Measurements from ENCODE around the gene TMEM244. TPM values are rescaled to one million over a fixed set of nuclear protein-coding genes. Genes with fewer than 3 reads are reported as not detected.
A peak's percentile ranks its signal among the peaks of the same experiment; 100 is the strongest.
"Not testable (repeated sequence)": the region's sequence is repeated elsewhere in the genome, so short reads cannot be mapped to it uniquely, and the experiment has no call there.

Gene TMEM244
- total and polyA plus RNA-seq, 4 experiments from 2014 or later = 0.87 to 1.2 (median 1.1) TPM; not detected in 1

DNA sequence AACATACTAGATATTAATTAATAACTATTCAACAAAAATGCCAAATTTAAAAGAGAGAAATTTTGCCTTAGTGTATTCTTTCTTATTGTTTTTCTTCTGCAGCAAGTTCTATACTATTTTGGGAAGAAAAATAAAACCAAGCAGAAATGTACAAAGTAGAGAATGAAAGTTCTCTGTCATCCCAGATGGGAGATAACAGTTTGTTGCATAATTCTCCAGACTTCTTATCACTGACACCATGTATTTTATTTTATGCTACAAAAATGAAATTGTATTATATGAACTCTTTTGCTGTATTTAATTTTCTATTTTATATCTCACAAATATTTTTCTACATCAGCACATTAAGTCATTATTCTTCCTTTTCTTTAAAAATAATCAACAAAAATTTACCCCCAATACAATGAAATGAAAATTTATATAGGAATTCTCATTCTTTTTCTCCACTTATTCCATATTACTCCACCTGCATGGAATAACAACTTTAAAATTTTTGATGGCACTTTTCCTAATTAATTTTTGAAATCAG is 18.2 kb downstream of the TMEM244 start:
- H3K4me3 ChIP-seq (ENCODE audit: low read length in 2 of 2) = no peak overlapping the region
- POLR2A ChIA-PET (ENCODE audit: partially characterized antibody) = no interaction called here
- no peaks in the 10 kb centered on the region for H3K4me1 ChIP-seq (ENCODE audit: insufficient read depth, low read length)
- Mint-ChIP-seq H3K36me3 (peaks cover 0 to 6% of the 10 kb centered on the region in 2 donors), H3K4me3 (no peak overlapping the region), H3K4me1 (no peaks in the 10 kb centered on the region), H3K27me3 (peaks cover 0 to 3% of the 10 kb centered on the region in 2 donors), H3K27ac (no peak overlapping the region), H3K9me3 (peaks cover 0 to 8% (median under 1%) of the 10 kb centered on the region in 8 donors)
- no peak for DNase-seq
- intact Hi-C loops (cut with micrococcal nuclease) = no loop called here
- no peak overlapping the region for H3K27ac ChIP-seq (ENCODE audit: low read depth, low read length)
- H3K9me3 ChIP-seq (ENCODE audit: control insufficient read depth in 1 of 2, low read length in 2 of 2) = no peaks in the 10 kb centered on the region
- no peaks in the 10 kb centered on the region for H3K27me3 ChIP-seq (ENCODE audit: insufficient read depth, low read length)
- CTCF ChIA-PET (ENCODE audit: partially characterized antibody) = no interaction called here
- H3K36me3 ChIP-seq (ENCODE audit: insufficient read depth, low read length) = no peaks in the 10 kb centered on the region

DNA sequence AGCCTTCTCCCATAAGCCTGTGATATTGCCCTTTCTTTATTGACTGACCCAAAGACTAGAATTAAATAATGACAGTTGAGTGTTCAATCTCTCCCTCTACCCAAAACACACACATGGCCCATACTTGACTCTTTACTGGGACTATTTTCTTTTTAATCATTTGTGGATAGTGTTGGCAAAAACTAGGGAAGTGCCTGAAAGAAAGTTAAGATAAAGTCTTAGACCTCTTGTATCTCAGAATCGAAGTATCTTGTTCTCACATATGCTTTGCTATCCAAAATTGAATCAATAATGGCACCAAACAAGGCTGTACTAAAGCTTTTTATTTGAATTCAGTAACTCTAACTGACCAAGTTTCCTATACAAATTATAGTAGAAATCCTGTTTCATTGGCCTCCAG is 19.0 kb downstream of the TMEM244 start:
- no peak for DNase-seq
- Mint-ChIP-seq H3K4me1 (no peaks in the 10 kb centered on the region), H3K9me3 (peaks cover 0 to 15% (median 4%) of the 10 kb centered on the region in 8 donors), H3K27ac (no peak overlapping the region), H3K36me3 (peaks cover 0 to 4% of the 10 kb centered on the region in 2 donors), H3K27me3 (peaks cover 0 to 3% of the 10 kb centered on the region in 2 donors), H3K4me3 (no peak overlapping the region)
- ChIA-PET POLR2A (ENCODE audit: partially characterized antibody) (no interaction called here), CTCF (ENCODE audit: partially characterized antibody) (no interaction called here)
- Histone ChIP-seq H3K4me1 (ENCODE audit: insufficient read depth, low read length) (no peaks in the 10 kb centered on the region), H3K9me3 (ENCODE audit: control insufficient read depth in 1 of 2, low read length in 2 of 2) (no peaks in the 10 kb centered on the region), H3K27me3 (ENCODE audit: insufficient read depth, low read length) (no peaks in the 10 kb centered on the region), H3K27ac (ENCODE audit: low read depth, low read length) (no peak overlapping the region), H3K4me3 (ENCODE audit: low read length in 2 of 2) (no peak overlapping the region), H3K36me3 (ENCODE audit: insufficient read depth, low read length) (no peaks in the 10 kb centered on the region)
- intact Hi-C loops (cut with micrococcal nuclease) = no loop called here

DNA sequence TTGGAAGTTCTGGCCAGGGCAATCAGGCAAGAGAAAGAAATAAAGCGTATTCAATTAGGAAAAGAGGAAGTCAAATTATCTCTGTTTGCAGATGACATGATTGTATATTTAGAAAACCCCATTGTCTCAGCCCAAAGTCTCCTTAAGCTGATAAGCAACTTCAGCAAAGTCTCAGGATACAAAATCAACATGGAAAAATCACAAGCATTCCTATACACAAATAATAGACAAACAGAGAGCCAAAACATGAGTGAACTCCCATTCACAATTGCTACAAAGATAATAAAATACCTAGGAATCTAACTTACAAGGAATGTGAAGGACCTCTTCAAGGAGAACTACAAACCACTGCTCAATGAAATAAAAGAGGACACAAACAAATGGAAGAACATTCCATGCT is 21.6 kb downstream of the TMEM244 start:
- H3K9me3 ChIP-seq (ENCODE audit: control insufficient read depth in 1 of 2, low read length in 2 of 2); POLR2A ChIA-PET (ENCODE audit: partially characterized antibody); DNase-seq; H3K4me1 ChIP-seq (ENCODE audit: insufficient read depth, low read length); H3K36me3 Mint-ChIP-seq; CTCF ChIA-PET (ENCODE audit: partially characterized antibody); H3K4me3 ChIP-seq (ENCODE audit: low read length in 2 of 2); intact Hi-C loops (cut with micrococcal nuclease); H3K36me3 ChIP-seq (ENCODE audit: insufficient read depth, low read length); H3K27ac ChIP-seq (ENCODE audit: low read depth, low read length); H3K27ac Mint-ChIP-seq; H3K27me3 Mint-ChIP-seq; H3K4me1 Mint-ChIP-seq; H3K27me3 ChIP-seq (ENCODE audit: insufficient read depth, low read length); H3K4me3 Mint-ChIP-seq: not testable (repeated sequence)
- peaks cover 0 to 15% (median 7%) of the 10 kb centered on the region in 8 donors for H3K9me3 Mint-ChIP-seq

DNA sequence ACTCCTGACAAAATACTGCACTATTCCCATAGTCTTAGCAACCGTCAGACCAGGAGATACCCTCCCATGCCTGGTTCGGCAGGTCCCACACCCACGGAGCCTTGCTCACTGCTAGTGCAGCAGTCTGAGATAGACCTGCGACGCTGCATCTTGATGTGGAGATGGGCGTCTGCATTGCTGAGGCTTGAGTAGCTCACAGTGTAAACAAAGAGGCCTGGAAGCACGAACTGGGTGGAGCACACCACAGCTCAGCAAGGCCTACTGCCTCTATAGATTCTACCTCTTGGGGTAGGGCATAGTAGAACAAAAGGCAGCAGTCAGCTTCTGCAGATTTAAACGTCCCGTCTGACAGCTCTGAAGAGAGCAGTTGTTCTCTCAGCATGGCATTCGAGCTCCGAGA is 25.4 kb downstream of the TMEM244 start:
- Histone ChIP-seq H3K9me3 (ENCODE audit: control insufficient read depth in 1 of 2, low read length in 2 of 2) (no peaks in the 10 kb centered on the region), H3K27me3 (ENCODE audit: insufficient read depth, low read length) (no peaks in the 10 kb centered on the region), H3K36me3 (ENCODE audit: insufficient read depth, low read length) (no peaks in the 10 kb centered on the region), H3K4me3 (ENCODE audit: low read length in 2 of 2) (no peak overlapping the region), H3K27ac (ENCODE audit: low read depth, low read length) (no peak overlapping the region), H3K4me1 (ENCODE audit: insufficient read depth, low read length) (no peaks in the 10 kb centered on the region)
- Mint-ChIP-seq H3K27me3 (peaks cover 3% of the 10 kb centered on the region in 2 donors), H3K27ac (no peak overlapping the region), H3K4me1 (peaks cover 0 to 4% (median 1%) of the 10 kb centered on the region in 4 donors), H3K9me3 (peaks cover 0 to 15% (median 7%) of the 10 kb centered on the region in 8 donors), H3K36me3 (peaks cover 0 to 4% of the 10 kb centered on the region in 2 donors), H3K4me3 (no peak overlapping the region)
- intact Hi-C loops (cut with micrococcal nuclease) = no loop called here
- ChIA-PET POLR2A (ENCODE audit: partially characterized antibody) (no interaction called here), CTCF (ENCODE audit: partially characterized antibody) (no interaction called here)
- peak in 1 of 5 donors; percentile 21 for DNase-seq

DNA sequence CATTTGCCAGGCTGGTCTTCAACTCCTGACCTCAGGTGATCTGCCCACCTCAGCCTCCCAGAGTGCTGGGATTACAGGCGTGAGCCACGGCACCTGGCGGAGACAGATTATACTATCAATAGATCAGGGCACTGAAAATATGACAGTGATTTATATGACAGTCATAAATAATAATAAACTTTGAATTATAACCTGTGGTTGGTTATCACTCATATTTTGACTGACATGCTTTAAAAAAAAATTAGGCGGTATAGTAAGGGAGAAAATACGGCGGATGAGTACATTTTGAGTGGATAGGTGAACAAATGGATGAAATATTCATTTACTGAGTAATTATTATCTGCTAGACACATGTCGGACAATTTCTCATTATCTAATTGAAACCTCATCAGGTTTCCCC is 28.8 kb downstream of the TMEM244 start:
- H3K27me3 ChIP-seq (ENCODE audit: insufficient read depth, low read length) = no peaks in the 10 kb centered on the region
- H3K4me1 ChIP-seq (ENCODE audit: insufficient read depth, low read length) = no peaks in the 10 kb centered on the region
- Mint-ChIP-seq H3K36me3 (no peaks in the 10 kb centered on the region), H3K27me3 (peaks cover 0 to 3% of the 10 kb centered on the region in 2 donors), H3K4me3 (no peak overlapping the region), H3K9me3 (peaks cover 0 to 8% (median 4%) of the 10 kb centered on the region in 8 donors), H3K27ac (no peak overlapping the region), H3K4me1 (peaks cover 0 to 4% (median 1%) of the 10 kb centered on the region in 4 donors)
- DNase-seq = no peak
- H3K4me3 ChIP-seq (ENCODE audit: low read length in 2 of 2) = no peak overlapping the region
- CTCF ChIA-PET (ENCODE audit: partially characterized antibody) = interaction anchor here (0.7 kb wide), 1 partner anchor 118 kb away, joined by 3 read pairs; no protein-coding TSS in a partner anchor
- no peak overlapping the region for H3K27ac ChIP-seq (ENCODE audit: low read depth, low read length)
- H3K9me3 ChIP-seq (ENCODE audit: control insufficient read depth in 1 of 2, low read length in 2 of 2) = no peaks in the 10 kb centered on the region
- intact Hi-C loops (cut with micrococcal nuclease) = no loop called here
- POLR2A ChIA-PET (ENCODE audit: partially characterized antibody) = no interaction called here
- no peaks in the 10 kb centered on the region for H3K36me3 ChIP-seq (ENCODE audit: insufficient read depth, low read length)

DNA sequence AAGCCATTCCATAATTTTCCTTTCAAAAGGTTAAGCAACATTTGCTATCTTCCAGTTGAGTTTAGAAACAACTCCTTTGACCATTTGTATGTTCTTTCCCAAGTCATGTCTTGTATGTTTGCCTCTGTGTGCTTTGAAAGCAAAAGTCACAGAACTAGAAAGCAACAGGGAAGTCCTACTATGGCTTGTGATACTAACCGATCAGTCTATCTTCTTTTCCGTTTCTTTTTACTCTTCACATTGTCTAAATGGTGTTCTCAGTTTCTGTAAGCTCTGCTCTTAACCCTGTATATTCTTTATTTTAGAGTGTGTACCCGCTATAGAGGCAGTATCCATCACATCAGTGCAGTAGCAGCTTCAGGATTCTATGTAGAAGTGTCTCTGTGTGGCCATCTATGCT is 32.9 kb downstream of the TMEM244 start:
- H3K4me1 Mint-ChIP-seq = peaks cover 0 to 2% (median under 1%) of the 10 kb centered on the region in 4 donors
- H3K27me3 Mint-ChIP-seq = peaks cover 0 to 3% of the 10 kb centered on the region in 2 donors
- ChIA-PET POLR2A (ENCODE audit: partially characterized antibody) (no interaction called here), CTCF (ENCODE audit: partially characterized antibody) (interaction anchor here (0.9 to 1.2 kb wide), 2 partner anchors 8 to 25 kb away, joined by 3 read pairs; no protein-coding TSS in a partner anchor)
- no peaks in the 10 kb centered on the region for H3K9me3 Mint-ChIP-seq
- DNase-seq = no peak
- Histone ChIP-seq H3K4me1 (ENCODE audit: insufficient read depth, low read length) (no peaks in the 10 kb centered on the region), H3K9me3 (ENCODE audit: control insufficient read depth in 1 of 2, low read length in 2 of 2) (no peaks in the 10 kb centered on the region), H3K27me3 (ENCODE audit: insufficient read depth, low read length) (no peaks in the 10 kb centered on the region), H3K4me3 (ENCODE audit: low read length in 2 of 2) (no peak overlapping the region), H3K27ac (ENCODE audit: low read depth, low read length) (no peak overlapping the region), H3K36me3 (ENCODE audit: insufficient read depth, low read length) (no peaks in the 10 kb centered on the region)
- H3K4me3 Mint-ChIP-seq = no peak overlapping the region
- no peak overlapping the region for H3K27ac Mint-ChIP-seq
- intact Hi-C loops (cut with micrococcal nuclease) = no loop called here
- H3K36me3 Mint-ChIP-seq = no peaks in the 10 kb centered on the region

DNA sequence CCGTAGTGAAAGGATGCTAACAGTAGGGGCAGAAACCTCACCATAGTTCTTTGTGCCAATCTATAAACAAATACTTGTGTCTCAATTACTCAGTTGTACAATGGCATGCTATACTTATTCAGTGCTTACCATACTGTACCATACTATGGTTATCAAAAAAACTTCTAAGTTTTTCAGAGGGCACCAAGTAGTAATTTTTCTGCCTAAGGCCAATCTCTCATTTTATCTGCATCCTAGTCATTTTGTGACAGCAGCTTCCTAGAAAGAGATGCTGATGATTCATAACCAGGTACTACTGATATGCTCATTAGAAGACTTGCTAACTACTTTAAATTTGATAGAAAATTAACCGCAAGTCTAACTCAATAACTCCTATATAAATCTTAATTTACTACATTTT is 42.9 kb downstream of the TMEM244 start:
- no peak for DNase-seq
- Mint-ChIP-seq H3K9me3 (no peaks in the 10 kb centered on the region), H3K36me3 (no peaks in the 10 kb centered on the region), H3K4me3 (no peak overlapping the region), H3K27ac (no peak overlapping the region), H3K27me3 (peaks cover 11 to 24% of the 10 kb centered on the region in 2 donors), H3K4me1 (no peaks in the 10 kb centered on the region)
- POLR2A ChIA-PET (ENCODE audit: partially characterized antibody) = no interaction called here
- Histone ChIP-seq H3K27me3 (ENCODE audit: insufficient read depth, low read length) (no peaks in the 10 kb centered on the region), H3K36me3 (ENCODE audit: insufficient read depth, low read length) (no peaks in the 10 kb centered on the region), H3K4me3 (ENCODE audit: low read length in 2 of 2) (no peak overlapping the region), H3K4me1 (ENCODE audit: insufficient read depth, low read length) (no peaks in the 10 kb centered on the region), H3K27ac (ENCODE audit: low read depth, low read length) (no peak overlapping the region), H3K9me3 (ENCODE audit: control insufficient read depth in 1 of 2, low read length in 2 of 2) (no peaks in the 10 kb centered on the region)
- CTCF ChIA-PET (ENCODE audit: partially characterized antibody) = no interaction called here
- intact Hi-C loops (cut with micrococcal nuclease) = no loop called here

DNA sequence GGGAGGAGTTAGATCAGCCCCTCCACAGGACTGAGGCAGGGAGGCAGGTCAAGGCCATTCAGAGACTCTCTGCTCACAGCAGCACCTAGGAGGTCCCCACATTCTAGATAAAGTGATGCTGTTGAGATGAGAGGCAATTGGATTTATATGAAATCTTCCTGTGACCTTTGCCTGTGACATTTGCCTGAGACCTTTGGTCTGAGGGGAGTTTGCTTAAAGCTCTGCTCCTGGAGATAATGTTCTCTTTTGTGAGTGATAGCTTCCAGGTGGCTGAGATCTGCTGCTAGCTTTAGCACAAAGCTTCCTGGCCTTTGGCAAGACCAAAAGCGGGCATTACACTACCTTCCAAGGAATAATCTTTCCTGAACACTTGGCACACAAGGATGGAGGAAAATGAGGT is 43.3 kb downstream of the TMEM244 start:
- H3K36me3 Mint-ChIP-seq = no peaks in the 10 kb centered on the region
- CTCF ChIA-PET (ENCODE audit: partially characterized antibody) = no interaction called here

More for the DNA sequence above, 43.3 kb downstream of the TMEM244 start:
- no peaks in the 10 kb centered on the region for H3K9me3 Mint-ChIP-seq
- H3K4me1 Mint-ChIP-seq = no peaks in the 10 kb centered on the region
- Histone ChIP-seq H3K9me3 (ENCODE audit: control insufficient read depth in 1 of 2, low read length in 2 of 2) (no peaks in the 10 kb centered on the region), H3K4me3 (ENCODE audit: low read length in 2 of 2) (no peak overlapping the region), H3K27ac (ENCODE audit: low read depth, low read length) (no peak overlapping the region), H3K27me3 (ENCODE audit: insufficient read depth, low read length) (no peaks in the 10 kb centered on the region), H3K36me3 (ENCODE audit: insufficient read depth, low read length) (no peaks in the 10 kb centered on the region), H3K4me1 (ENCODE audit: insufficient read depth, low read length) (no peaks in the 10 kb centered on the region)
- intact Hi-C loops (cut with micrococcal nuclease) = no loop called here
- H3K4me3 Mint-ChIP-seq = no peak overlapping the region
- DNase-seq = no peak
- no peak overlapping the region for H3K27ac Mint-ChIP-seq
- POLR2A ChIA-PET (ENCODE audit: partially characterized antibody) = no interaction called here
- H3K27me3 Mint-ChIP-seq = peaks cover 11 to 24% of the 10 kb centered on the region in 2 donors
